ENCODE results near the gene DAAM1.

Gene DAAM1

DNA sequence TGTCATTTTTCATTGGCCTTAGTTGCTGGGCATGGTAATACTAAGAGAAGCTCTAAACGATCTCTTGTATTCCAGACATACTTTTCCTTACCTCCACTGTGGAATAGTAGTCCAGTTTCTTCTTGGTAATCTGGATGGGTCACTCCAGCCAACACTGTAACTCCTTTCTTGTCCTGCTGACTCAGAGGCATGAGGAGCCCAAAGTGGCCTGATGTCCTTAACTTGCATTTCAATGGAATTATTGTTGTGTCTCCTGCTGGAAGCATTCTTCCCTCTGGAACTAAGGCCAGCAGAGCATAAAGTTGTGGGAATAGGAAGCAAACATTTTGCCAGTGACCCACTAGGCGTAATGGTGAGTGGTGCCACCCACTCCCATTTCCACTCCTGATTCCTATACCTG lies 33.1 kb downstream of the DAAM1 start:
- Mint-ChIP-seq H3K36me3 (ENCODE audit: low read depth) (peaks cover 31% of the 10 kb centered on the region), H3K9me3 (peaks cover 4% of the 10 kb centered on the region), H3K27me3 (ENCODE audit: low read depth, poor library complexity) (no peaks in the 10 kb centered on the region), H3K27ac (no peak overlapping the region), H3K4me3 (no peak overlapping the region), H3K4me1 (peaks cover 5% of the 10 kb centered on the region)
- TF ChIP-seq, protein P1, sequence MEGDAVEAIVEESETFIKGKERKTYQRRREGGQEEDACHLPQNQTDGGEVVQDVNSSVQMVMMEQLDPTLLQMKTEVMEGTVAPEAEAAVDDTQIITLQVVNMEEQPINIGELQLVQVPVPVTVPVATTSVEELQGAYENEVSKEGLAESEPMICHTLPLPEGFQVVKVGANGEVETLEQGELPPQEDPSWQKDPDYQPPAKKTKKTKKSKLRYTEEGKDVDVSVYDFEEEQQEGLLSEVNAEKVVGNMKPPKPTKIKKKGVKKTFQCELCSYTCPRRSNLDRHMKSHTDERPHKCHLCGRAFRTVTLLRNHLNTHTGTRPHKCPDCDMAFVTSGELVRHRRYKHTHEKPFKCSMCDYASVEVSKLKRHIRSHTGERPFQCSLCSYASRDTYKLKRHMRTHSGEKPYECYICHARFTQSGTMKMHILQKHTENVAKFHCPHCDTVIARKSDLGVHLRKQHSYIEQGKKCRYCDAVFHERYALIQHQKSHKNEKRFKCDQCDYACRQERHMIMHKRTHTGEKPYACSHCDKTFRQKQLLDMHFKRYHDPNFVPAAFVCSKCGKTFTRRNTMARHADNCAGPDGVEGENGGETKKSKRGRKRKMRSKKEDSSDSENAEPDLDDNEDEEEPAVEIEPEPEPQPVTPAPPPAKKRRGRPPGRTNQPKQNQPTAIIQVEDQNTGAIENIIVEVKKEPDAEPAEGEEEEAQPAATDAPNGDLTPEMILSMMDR (IDR thresholded peaks at IDR 0.05): no peak
- DNase-seq: no peak

DNA sequence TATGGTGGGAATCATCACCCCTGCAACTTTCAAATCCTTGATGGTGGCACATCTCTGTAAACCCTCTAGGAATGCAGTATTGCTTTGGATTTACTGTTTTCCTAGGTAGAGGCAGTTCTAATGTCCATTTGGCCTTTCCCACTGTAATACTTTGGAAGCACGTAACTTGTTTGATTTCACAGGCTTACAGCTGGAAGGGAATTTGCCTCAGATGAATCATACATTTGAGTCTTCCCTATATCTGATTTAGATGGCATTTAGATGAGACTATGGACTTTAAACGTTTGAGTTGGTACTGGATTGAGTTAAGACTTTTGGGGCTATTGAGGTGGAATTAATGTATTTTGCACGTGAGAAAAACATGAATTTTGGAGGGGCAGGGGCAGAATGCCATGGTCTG lies 35.9 kb downstream of the DAAM1 start:
- H3K27me3 Mint-ChIP-seq (ENCODE audit: low read depth, poor library complexity): peaks cover 3% of the 10 kb centered on the region
- H3K9me3 Mint-ChIP-seq: peaks cover 4% of the 10 kb centered on the region
- H3K36me3 Mint-ChIP-seq (ENCODE audit: low read depth): peaks cover 31% of the 10 kb centered on the region
- H3K4me1 Mint-ChIP-seq: peaks cover 5% of the 10 kb centered on the region
- no peak overlapping the region for H3K27ac Mint-ChIP-seq
- no peak for DNase-seq
- no peak overlapping the region for H3K4me3 Mint-ChIP-seq
- TF ChIP-seq, protein P1 (IDR thresholded peaks at IDR 0.05): no peak

DNA sequence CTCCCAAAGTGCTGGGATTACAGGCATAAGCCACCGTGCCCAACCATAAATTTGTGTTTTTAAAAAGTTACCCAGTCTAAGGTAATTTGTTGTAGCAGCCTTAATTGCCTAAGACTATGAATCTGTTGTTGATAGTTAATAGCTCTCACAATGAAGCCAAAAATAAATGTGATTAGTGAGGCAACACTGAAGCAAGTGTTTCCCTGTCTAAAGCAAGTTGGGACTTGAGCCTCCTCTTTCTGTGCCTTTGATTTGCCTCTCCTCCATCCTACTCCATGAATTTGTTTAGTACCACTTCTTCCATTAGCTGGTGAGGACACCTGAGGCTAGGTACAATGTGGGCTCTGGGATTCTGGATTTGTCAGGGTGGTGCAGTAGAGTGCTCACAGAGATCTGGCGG lies 36.8 kb downstream of the DAAM1 start:
- H3K27me3 Mint-ChIP-seq (ENCODE audit: low read depth, poor library complexity): peaks cover 4% of the 10 kb centered on the region
- H3K4me3 Mint-ChIP-seq: no peak overlapping the region
- TF ChIP-seq, protein P1 (IDR thresholded peaks at IDR 0.05): no peak
- H3K4me1 Mint-ChIP-seq: peaks cover 2% of the 10 kb centered on the region
- no peak for DNase-seq
- H3K27ac Mint-ChIP-seq: no peak overlapping the region
- H3K9me3 Mint-ChIP-seq: peaks cover 4% of the 10 kb centered on the region
- peaks cover 24% of the 10 kb centered on the region for H3K36me3 Mint-ChIP-seq (ENCODE audit: low read depth)

DNA sequence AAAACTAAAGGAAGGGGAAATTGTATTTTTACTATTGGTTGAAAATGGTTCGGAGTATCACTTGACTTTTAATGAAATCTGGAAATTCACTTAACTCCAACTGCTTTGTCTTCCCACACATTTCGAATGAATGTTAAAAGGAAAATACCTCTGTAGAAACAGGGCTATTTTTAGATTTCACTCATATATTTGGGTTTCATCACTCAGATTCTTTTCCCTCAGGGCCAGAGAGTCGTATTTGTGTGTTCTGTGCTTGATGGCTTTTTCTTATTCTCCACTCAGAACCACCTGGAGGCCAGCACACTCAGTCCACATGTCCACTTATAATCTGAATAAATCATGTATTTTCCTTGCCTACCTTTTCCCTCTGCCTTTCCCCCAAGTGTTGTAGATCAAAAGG lies 40.0 kb downstream of the DAAM1 start:
- DNase-seq: no peak
- H3K36me3 Mint-ChIP-seq (ENCODE audit: low read depth): peaks cover 19% of the 10 kb centered on the region
- H3K4me1 Mint-ChIP-seq: no peaks in the 10 kb centered on the region
- H3K27ac Mint-ChIP-seq: no peak overlapping the region
- H3K9me3 Mint-ChIP-seq: peaks cover 5% of the 10 kb centered on the region
- no peak overlapping the region for H3K4me3 Mint-ChIP-seq
- peaks cover 7% of the 10 kb centered on the region for H3K27me3 Mint-ChIP-seq (ENCODE audit: low read depth, poor library complexity)
- TF ChIP-seq, protein P1 (IDR thresholded peaks at IDR 0.05): no peak

DNA sequence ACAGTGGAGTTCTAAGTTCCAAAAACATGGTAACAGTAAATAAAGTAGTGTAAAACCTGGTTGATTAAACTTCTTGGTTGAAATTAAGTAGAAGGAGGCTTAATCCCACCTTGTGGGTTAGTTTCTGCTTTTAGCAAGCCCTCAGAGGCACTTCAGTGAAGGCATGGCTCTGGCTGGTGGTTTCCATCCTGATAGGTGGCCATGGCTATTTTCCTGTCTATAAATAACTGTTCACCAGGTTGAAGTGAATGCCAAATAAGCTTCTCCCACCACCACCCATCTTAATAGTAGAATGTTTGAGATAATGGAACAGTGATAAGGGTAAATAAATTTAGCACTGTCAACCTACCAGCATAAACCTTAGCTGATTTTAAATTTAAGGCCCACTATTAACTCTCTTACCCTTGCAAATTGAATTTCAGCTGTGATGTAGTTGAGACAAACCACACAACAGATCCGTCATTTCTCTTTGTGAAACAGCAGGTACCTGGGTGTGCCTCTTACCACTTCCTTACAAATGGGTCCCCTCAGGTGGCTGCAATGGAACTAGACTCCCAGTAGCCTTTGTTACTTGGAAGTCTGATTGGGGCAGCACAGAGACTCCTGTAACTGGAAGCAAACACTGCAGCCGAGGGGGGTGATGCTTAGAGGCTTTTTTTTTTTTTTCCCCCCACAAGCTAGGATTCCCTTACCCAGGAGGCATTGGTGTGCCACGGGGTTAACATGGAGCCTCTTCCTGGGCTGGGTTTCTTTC lies 41.4 kb downstream of the DAAM1 start:
- H3K27me3 Mint-ChIP-seq (ENCODE audit: low read depth, poor library complexity): peaks cover 7% of the 10 kb centered on the region
- no peak overlapping the region for H3K27ac Mint-ChIP-seq
- peaks cover 22% of the 10 kb centered on the region for H3K36me3 Mint-ChIP-seq (ENCODE audit: low read depth)
- TF ChIP-seq, protein P1 (IDR thresholded peaks at IDR 0.05): no peak
- no peaks in the 10 kb centered on the region for H3K4me1 Mint-ChIP-seq
- H3K4me3 Mint-ChIP-seq: no peak overlapping the region
- H3K9me3 Mint-ChIP-seq: peaks cover 20% of the 10 kb centered on the region
- DNase-seq: no peak

DNA sequence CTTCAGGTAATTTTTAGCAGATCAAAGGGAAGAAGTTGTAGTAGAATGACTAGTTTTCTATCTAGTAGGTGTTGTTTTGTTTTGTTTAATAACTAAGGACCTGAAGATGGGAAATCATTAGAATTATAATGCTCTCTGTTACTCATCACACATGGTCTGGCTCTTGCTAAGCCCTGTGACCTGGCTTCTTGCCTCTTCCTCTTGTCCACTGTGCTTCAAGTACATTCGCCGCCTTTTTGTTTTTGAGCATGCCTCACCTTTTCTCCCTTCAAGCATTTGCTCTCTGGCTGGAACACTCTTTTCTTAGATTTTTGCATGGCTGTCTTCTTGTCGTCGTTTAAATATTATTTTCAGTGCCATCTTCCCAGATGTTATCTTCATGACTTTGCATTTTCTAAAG lies 47.7 kb downstream of the DAAM1 start:
- no peaks in the 10 kb centered on the region for H3K27me3 Mint-ChIP-seq (ENCODE audit: low read depth, poor library complexity)
- peaks cover 31% of the 10 kb centered on the region for H3K36me3 Mint-ChIP-seq (ENCODE audit: low read depth)
- no peak for DNase-seq
- no peak overlapping the region for H3K4me3 Mint-ChIP-seq
- TF ChIP-seq, protein P1 (IDR thresholded peaks at IDR 0.05): no peak
- H3K27ac Mint-ChIP-seq: no peak overlapping the region
- peaks cover 29% of the 10 kb centered on the region for H3K9me3 Mint-ChIP-seq
- peaks cover 5% of the 10 kb centered on the region for H3K4me1 Mint-ChIP-seq
